Epidermal melanocyte (primary cell): Measurements from ENCODE around the gene AHRR.

ENCODE experiments used
- DNase-seq: peaks from one replicate; pipeline ENCODE4 v3.0.0; 2011; ENCODE audit warnings: low spot score; ENCODE audit not compliant: insufficient read length

AHRR gene

DNA sequence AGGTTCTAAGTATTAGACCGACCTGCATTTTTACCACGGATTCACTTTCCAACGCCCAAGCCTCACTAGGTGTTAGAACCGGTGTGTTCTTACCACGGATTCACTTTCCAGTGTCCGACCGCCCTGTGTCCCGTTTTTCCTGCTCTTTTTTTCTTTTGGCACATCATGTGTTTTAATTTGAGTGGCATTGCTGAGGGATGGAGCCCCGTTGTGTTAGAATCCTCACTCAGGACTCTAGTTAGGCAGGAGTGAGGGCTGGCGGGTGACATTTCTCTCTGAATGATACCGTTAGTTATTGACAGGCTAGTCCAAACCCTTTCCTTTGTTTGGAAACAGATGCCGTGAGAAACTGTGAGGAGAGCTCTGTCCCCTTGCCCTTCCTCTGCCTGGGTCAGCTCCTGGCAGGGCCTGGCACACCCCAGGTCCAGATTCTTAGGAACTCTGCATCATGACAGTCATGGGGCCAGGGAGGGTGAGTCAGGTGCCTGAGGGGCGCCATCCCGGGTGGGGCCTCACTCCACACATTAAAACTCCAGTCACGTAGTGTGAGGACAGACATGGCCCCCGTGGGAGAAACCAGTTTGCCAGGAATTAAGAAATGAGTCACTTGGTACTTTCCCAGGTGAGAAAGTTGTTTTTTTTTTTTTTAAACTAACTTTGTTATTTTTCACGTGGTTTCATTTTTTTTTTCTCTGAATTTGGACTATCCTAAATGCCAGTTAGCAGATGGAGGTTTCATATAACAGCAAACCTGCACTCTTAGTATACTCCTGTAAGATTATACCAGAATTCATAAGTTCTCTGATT is 137.2 kb downstream of the AHRR start:
- no peak for DNase-seq

DNA sequence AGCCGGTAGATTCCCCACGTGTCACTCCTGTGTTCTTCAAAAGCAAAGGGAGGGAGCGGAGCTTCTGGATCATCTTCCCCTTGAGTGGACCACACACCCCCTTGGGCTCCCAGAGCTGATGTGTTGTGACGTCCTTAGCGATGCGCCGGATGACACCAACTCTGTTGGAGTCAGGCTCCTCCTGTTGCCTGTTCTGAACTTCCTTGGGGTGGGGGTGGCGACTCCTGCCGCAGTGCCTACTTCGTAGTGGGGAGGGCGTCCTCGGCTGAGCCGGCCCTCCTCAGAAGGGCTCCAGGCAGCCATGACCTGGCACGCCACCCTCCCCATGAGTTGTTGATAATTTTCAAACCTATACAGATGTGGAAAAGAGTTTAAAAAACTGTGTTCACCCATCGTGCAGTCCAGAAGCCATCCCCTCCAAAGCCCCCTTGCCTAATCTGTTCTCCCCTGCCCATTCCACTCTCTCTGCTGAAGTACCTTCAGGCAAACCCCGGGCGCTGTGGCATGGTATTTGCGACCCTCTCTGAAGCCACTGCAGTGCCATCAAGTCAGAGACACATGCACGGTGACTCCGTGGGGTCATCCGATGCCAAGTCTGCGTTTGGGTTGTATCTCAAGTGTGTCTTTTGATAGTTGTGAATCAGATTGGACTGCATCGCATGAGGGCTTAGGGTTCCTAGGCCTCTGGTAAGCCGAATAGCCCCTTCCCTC is 138.2 kb downstream of the AHRR start:
- no peak for DNase-seq

DNA sequence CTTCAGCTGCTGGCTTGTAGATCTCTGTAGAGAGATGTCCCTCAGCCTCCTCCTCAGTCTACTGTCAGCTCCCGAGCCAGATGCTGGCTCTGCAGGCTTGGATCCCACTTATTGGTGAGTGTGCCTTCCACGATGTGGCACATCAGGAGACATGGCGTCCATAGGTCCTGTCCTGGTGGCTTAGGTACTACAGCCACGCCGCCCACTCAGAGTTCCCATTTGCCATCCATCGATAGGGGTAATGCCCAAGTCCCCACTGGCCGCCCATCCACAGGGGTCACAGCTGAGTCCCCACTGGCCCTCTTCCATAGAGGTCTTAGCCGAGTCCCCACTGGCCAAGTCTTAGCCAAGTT is 138.7 kb downstream of the AHRR start:
- DNase-seq: no peak

- DNase-seq: no peak
Observed at GRCh38 chr5:462051-462481, 140.6 kb downstream of the AHRR start.

DNA sequence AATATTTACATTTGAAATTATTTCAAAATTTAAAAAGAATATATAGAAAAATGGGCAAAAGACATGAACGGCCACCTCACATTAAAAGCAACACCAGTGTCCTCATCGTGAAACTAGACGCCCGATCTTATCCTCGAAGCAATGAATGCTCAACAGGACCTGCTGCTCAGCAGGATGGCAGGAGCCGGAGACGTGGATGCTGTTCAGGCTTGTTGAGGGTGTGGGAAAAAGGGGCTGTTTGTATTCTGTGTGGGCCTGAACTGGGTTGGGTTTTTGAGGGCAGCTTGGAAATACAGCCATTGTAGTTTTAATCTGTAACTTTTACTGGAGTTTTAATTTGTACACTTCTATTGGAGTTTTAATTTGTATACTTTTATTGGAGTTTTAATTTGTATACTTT is 141.8 kb downstream of the AHRR start:
- no peak for DNase-seq

GRCh38 chr5:463952-464351 is 142.4 kb downstream of the AHRR start:
- DNase-seq: no peak

GRCh38 chr5:464446-464842 is 142.9 kb downstream of the AHRR start:
- no peak for DNase-seq

DNA sequence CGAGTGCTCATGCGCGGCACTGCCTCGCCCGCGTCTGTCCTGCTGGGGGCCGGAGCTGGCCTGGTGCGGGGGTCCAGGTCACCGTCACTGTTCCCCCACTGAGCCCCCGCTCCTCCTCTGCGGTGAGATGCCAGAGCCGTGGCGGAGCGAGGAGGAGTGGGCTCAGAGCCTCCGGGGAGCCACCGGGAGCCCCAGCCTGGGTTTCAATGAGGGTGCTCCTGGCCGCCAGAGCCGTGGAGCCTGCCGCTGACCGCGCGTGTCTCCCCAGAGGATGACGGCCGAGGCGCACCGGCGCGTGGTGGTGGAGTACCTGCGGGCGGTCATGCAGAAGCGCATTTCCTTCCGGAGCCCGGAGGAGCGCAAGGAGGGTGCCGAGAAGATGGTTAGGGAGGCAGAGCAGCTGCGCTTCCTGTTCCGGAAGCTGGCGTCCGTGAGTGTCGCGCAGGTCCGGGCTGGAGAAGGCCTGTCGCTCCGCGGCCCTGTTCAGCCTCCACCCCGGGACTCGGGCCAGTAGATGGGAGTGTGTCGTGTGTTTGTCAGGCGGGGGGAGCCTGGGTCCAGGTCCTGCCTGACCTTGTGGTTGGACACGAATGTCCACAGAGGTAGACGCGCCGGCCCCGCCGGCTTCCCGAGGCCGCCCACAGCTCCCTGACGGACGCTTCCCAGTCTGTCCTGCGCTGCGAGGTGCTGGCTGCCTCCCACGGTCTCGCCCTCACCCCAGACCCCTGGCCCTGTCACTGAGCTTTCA is 143.5 kb downstream of the AHRR start:
- DNase-seq: no peak

DNA sequence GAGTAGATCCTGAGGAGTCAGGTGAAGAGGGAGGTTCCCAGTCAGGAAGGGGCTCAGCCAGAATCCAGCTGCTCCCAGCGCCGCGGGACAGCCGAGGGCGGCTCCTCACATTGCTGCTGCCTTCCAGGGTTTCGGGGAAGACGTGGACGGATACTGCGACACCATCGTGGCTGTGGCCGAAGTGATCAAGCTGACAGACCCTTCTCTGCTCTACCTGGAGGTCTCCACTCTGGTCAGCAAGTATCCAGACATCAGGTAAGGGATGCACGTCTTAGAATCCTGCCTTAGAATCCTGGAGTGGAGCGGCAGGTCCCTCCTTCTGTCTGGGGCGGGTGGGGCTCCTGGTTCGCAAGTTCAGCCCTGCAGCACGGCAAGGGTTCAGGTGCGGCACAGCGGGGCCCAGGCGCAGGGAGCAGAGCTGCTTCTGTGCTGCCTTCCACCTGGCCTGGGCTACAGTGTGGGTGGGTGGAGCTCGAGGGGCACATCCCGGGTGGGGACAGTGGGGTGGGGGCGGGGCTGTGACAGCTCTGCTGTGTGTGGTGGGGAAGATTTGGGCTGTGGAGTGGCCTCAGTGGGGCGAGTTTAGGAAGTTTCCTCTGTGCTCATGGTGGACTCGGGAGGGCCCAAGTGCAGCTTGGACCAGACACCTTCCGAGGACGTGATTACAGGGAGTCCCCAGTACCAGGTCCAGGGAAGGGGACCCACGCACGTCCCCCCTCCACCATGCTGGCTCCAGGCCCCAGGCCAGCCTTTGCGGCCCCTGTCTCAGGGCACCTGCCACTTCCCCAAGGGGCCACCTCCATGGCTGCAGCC is 144.3 kb downstream of the AHRR start:
- no peak for DNase-seq

- no peak for DNase-seq
Observed at GRCh38 chr5:466661-467310, 145.3 kb downstream of the AHRR start.

GRCh38 chr5:468401-468800 is 146.9 kb downstream of the AHRR start:
- no peak for DNase-seq

DNA sequence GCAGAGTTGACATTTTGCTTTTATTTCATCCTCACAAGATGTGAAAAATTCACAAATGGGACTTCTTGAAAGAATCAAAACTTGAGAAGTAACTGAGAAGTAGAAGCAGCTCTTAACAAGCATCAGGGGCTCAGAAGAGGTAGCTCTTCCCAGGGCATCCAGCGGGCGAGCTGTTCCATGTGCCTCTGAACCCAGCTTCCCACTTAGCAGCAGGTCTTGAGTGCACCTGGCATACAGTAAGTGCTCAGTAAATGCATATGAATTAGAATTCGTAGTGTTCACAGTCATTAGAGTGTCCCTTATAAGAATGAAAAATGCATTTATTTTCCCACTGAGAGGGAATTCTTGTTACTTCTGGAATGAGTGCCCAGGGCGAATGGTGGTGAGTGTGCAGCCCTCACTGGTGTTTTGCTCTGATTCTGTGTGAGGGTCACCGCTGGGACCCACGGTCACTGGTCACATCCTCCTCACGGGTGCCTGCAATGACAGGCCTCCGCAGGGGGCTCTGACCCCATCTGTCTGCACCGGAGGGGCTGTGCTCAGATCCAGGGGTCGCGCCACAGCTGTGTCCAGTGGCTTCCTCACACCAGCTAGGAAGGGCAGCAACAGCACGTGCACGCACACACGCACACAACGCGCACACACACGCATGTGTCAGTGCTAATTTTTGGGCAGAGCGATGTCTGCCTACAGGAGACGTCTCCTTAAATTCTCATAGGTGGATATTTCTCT is 148.4 kb downstream of the AHRR start:
- no peak for DNase-seq

DNA sequence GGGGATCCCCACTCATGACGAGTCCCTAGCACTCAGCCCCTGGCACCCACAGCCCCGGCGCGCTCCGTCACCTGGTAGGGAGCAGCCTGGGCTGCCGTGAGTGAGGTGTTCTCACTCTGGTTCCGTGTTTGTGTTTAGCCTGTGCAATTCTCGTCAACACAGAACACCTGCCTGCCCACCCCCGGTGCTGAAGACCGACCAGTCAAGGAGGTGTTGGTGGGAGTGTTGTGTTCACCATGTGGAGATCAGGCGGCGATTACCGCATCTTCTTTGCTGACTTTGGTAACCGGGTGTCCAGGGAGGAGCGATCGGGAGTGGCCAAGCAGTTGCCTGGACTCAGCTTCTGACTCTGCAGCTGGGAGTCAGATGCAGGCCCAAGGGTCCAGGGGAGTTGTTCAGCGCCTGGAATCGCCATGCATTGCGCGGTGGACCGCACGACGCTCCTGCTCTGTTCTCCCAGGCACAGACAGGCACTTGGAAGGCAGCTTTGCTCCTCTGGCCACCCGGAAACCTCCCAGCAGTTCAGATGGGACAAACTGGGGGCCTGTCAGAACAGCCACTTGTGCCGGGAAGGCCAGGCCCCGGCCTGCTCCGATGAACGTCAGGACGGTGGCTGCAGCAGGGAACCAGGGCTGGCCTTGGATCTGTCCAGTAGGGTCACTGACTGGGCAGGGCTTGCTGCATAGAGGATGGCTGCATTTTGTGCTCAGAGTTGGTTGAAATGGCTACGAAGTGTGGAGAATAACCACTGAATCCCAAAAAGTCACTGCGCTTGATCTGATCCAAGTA is 149.6 kb downstream of the AHRR start:
- no peak for DNase-seq

GRCh38 chr5:471750-472058 is 150.2 kb downstream of the AHRR start:
- DNase-seq: no peak

GRCh38 chr5:472076-472655 is 150.7 kb downstream of the AHRR start:
- DNase-seq: no peak

- peak; percentile 97 for DNase-seq
Observed at GRCh38 chr5:472656-473550, 151.4 kb downstream of the AHRR start.

DNA sequence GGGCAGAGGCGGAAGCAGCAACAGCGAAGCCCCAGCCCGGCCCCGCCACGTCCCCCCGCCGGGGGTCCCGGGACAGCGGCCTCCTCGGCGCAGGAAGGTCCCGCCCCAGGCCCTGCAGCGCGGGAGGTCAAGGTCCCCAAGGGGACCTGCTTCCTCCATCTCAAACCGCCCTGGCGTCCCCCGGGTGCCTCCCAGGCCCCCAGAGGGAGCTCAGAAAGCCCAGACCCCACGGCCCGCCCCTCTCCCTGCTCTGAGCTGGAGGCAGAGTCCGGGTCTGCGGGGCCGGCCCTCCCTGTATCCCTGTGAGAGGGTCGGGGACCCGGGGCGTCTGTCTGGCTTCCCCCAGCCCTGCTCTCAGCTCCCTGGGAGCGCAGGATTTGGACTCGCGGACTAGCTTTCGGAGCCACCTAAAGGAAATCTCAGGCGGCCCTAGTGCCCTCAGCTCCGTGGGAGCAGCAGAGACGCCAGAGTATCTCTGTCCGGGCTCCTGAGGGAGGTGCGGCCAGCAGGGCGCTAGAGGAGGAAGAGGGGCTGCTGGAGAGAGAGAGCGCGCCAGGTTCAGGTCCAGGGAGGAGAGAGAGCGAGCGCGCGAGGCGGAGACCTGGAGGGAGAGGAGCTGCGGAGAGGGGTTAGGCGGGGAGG is 152.2 kb downstream of the AHRR start:
- DNase-seq: no peak
